Measurements from ENCODE around the gene KIFC3. TPM values are rescaled to one million over a fixed set of nuclear protein-coding genes. Genes with fewer than 3 reads are reported as not detected.

KIFC3 gene
- total RNA-seq, 4 donors from 2014 or later: 111 to 219 (median 153) TPM

GRCh38 chr16:57771141-57771785 lies 31.0 kb downstream of the KIFC3 start:
- Histone ChIP-seq H3K4me1 (no peaks in the 10 kb centered on the region), H3K4me3 (no peak overlapping the region), H3K27ac (no peak overlapping the region), H3K36me3 (peaks cover 76% of the 10 kb centered on the region), H3K9me3 (no peaks in the 10 kb centered on the region), H3K27me3 (no peaks in the 10 kb centered on the region)
- no peak for DNase-seq (ENCODE audit: low spot score in 2 of 2)
- TF ChIP-seq, protein P1, sequence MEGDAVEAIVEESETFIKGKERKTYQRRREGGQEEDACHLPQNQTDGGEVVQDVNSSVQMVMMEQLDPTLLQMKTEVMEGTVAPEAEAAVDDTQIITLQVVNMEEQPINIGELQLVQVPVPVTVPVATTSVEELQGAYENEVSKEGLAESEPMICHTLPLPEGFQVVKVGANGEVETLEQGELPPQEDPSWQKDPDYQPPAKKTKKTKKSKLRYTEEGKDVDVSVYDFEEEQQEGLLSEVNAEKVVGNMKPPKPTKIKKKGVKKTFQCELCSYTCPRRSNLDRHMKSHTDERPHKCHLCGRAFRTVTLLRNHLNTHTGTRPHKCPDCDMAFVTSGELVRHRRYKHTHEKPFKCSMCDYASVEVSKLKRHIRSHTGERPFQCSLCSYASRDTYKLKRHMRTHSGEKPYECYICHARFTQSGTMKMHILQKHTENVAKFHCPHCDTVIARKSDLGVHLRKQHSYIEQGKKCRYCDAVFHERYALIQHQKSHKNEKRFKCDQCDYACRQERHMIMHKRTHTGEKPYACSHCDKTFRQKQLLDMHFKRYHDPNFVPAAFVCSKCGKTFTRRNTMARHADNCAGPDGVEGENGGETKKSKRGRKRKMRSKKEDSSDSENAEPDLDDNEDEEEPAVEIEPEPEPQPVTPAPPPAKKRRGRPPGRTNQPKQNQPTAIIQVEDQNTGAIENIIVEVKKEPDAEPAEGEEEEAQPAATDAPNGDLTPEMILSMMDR (IDR thresholded peaks at IDR 0.05): no peak
- TF ChIP-seq EP300 (IDR thresholded peaks at IDR 0.05): no peak
- TF ChIP-seq POLR2A (IDR thresholded peaks at IDR 0.05): no peak
- TF ChIP-seq POLR2AphosphoS5 (IDR thresholded peaks at IDR 0.05): no peak
- 93% methylated on average over 22 of the region's 26 CpGs for WGBS

DNA sequence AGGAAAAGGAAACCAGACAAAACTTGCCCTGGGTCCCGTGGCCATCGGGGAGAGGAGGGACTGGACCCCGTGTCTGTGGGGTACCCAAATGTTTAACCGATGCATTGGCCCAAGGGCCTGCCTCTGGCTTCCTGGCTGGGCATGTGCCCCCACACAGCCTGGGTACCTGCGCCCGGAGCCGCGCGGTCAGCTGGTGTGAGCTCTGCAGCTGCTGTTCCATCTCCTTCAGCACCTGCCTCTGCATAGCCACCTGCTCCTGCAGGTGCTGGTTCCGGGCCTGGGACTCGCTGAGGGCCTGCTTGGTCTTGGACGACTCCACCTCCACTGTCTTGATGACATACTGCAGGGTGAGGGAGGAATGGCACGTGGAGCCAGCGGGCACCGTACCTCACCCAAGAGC lies 31.9 kb downstream of the KIFC3 start:
- Histone ChIP-seq H3K4me3 (no peak overlapping the region), H3K9me3 (no peaks in the 10 kb centered on the region), H3K4me1 (no peaks in the 10 kb centered on the region), H3K27ac (no peak overlapping the region), H3K36me3 (peaks cover 76% of the 10 kb centered on the region), H3K27me3 (no peaks in the 10 kb centered on the region)
- TF ChIP-seq EP300 (IDR thresholded peaks at IDR 0.05) (no peak), POLR2AphosphoS5 (IDR thresholded peaks at IDR 0.05) (no peak), POLR2A (IDR thresholded peaks at IDR 0.05) (no peak)
- TF ChIP-seq, protein P1 (IDR thresholded peaks at IDR 0.05): no peak
- WGBS: 87% methylated on average over 4 of the region's 15 CpGs
- DNase-seq (ENCODE audit: low spot score in 2 of 2): no peak

DNA sequence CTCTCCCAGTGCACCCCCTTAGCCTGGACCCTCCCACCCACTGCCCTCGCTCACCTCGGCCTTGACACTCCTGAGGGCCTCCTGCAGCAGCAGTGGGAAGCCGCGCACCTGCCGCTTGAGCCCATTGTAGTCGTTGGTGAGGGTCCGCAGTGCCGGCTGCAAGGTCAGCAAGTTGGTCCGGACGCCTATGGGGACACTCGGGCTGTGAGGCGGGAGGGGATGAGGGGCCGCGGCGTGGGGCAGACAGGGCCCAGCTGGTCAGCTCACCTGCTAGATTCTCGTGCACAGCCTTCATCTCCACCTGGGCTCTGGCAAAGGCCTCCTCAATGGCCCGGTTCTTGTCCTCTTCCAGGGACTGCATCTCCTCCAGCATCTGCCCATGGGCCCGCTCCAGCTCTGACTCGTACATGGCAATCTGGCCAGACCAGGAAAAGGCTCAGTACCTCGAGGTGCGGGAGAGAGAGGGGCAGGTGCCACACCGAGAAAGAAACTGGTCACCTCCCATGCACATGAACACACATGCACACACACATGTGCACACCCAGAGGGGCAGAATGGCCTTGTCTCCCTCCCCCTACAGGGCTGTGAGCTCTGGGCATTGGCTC lies 32.6 kb downstream of the KIFC3 start:
- DNase-seq (ENCODE audit: low spot score in 2 of 2): no peak
- Histone ChIP-seq H3K27ac (no peak overlapping the region), H3K4me1 (peaks cover 1% of the 10 kb centered on the region), H3K36me3 (peaks cover 73% of the 10 kb centered on the region), H3K27me3 (no peaks in the 10 kb centered on the region), H3K9me3 (no peaks in the 10 kb centered on the region), H3K4me3 (no peak overlapping the region)
- TF ChIP-seq, protein P1 (IDR thresholded peaks at IDR 0.05): no peak
- TF ChIP-seq EP300 (IDR thresholded peaks at IDR 0.05) (no peak), POLR2AphosphoS5 (IDR thresholded peaks at IDR 0.05) (no peak), POLR2A (IDR thresholded peaks at IDR 0.05) (no peak)
- WGBS: 92% methylated on average over 11 of the region's 22 CpGs

DNA sequence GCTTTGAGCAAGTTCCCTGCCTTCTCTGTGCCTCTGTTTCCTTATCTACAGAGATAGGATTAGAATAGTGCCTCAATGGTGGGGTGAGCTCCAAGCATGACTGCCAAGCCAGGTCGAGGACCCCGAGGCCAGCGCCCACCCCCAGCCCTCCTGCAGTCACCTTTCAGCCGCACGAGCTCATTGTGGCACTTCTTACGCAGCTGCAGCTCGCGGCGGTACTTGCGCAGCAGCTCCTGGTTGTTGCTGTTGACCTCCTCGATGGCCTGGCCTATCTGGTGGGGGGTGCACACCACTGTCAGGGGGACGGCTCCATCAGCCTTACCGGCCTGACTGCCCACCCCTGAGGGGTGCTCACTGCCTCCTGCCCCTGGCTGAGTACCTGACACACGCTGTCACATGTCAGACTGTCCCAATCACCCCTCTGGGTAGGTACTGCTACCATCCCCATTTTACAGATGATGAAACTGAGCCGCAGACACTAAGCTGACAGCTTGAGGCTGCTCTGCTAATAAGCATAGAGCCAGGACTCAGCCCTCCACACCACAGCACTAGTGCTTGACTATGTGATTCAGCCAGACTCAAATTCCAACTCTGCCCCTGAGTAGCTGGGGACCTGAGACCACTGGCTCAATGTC lies 35.5 kb downstream of the KIFC3 start:
- Histone ChIP-seq H3K4me3 (no peak overlapping the region), H3K36me3 (peaks cover 83% of the 10 kb centered on the region), H3K4me1 (peaks cover 6% of the 10 kb centered on the region), H3K27ac (no peak overlapping the region), H3K9me3 (no peaks in the 10 kb centered on the region), H3K27me3 (no peaks in the 10 kb centered on the region)
- WGBS: 98% methylated on average over 7 of the region's 15 CpGs
- TF ChIP-seq, protein P1 (IDR thresholded peaks at IDR 0.05): no peak
- TF ChIP-seq POLR2AphosphoS5 (IDR thresholded peaks at IDR 0.05) (no peak), POLR2A (IDR thresholded peaks at IDR 0.05) (no peak), EP300 (IDR thresholded peaks at IDR 0.05) (no peak)
- no peak for DNase-seq (ENCODE audit: low spot score in 2 of 2)

DNA sequence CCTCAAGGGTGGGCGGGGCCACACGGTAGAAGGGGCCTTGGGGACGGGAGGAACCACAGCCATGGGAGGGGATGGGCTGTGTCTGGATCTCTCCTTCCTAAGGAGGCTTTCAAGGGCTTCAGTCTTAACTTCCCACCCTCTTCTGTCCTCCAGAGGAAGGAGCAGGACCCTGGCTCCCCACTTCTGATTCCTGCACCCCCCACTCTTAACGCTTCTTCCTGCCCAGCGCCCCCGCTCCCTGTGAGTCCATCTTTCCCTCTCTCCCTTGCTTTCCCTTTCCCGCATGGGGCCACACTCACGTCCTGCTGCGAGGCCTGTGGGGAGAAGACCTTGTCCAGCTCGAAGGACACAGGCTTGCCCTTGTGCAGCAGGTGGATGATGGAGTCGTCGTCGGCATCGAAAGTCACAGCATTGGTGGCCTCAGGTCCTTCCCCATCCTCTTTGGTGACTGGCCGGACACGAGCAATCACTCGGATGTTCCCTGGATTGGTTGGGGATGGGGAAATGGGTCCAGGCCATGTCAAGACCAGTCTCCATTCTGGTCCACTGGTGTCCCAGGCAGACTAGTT lies 37.0 kb downstream of the KIFC3 start:
- Histone ChIP-seq H3K27me3 (no peaks in the 10 kb centered on the region), H3K36me3 (peaks cover 84% of the 10 kb centered on the region), H3K9me3 (no peaks in the 10 kb centered on the region), H3K4me1 (peaks cover 6% of the 10 kb centered on the region), H3K27ac (no peak overlapping the region), H3K4me3 (no peak overlapping the region)
- no peak for DNase-seq (ENCODE audit: low spot score in 2 of 2)
- WGBS: 93% methylated on average over 17 of the region's 17 CpGs
- TF ChIP-seq POLR2A (IDR thresholded peaks at IDR 0.05) (no peak), POLR2AphosphoS5 (IDR thresholded peaks at IDR 0.05) (no peak), EP300 (IDR thresholded peaks at IDR 0.05) (no peak)
- TF ChIP-seq, protein P1 (IDR thresholded peaks at IDR 0.05): no peak
